Measurements from ENCODE around the gene C19orf12.
"Not testable (repeated sequence)": the region's sequence is repeated elsewhere in the genome, so short reads cannot be mapped to it uniquely, and the experiment has no call there.

Gene C19orf12

GRCh38 chr19:29731331-29731850, 16.3 kb upstream of the C19orf12 start:
- DNase-seq (ENCODE audit: low read depth, low spot score): no peak

- no peak for DNase-seq (ENCODE audit: low read depth, low spot score)
Observed at GRCh38 chr19:29727906-29728305, 12.8 kb upstream of the C19orf12 start.

DNA sequence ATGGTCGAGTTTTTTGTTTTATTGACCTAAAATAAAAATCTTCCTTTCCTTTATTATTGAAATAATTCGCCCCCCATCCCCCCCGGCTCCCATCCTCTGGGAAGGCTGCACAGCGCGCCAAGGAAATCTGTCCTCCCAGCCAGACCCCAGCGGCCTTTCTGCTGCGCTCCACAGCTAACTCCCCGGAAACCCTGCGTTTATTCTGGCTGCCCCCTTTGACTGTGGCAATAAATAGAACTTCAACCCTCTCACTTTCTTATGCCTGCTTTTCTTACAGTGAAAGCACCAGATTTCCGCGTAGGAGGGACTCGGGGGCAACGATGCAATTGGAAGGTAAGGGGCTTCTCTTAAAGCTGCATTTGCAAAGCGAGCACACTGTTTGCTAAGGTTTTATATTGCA, 9.7 kb upstream of the C19orf12 start:
- DNase-seq (ENCODE audit: low read depth, low spot score): no peak

- no peak for DNase-seq (ENCODE audit: low read depth, low spot score)
Observed at GRCh38 chr19:29724102-29724641, 9.1 kb upstream of the C19orf12 start.

- no peak for DNase-seq (ENCODE audit: low read depth, low spot score)
Observed at GRCh38 chr19:29717051-29717450, 2.0 kb upstream of the C19orf12 start.

DNA sequence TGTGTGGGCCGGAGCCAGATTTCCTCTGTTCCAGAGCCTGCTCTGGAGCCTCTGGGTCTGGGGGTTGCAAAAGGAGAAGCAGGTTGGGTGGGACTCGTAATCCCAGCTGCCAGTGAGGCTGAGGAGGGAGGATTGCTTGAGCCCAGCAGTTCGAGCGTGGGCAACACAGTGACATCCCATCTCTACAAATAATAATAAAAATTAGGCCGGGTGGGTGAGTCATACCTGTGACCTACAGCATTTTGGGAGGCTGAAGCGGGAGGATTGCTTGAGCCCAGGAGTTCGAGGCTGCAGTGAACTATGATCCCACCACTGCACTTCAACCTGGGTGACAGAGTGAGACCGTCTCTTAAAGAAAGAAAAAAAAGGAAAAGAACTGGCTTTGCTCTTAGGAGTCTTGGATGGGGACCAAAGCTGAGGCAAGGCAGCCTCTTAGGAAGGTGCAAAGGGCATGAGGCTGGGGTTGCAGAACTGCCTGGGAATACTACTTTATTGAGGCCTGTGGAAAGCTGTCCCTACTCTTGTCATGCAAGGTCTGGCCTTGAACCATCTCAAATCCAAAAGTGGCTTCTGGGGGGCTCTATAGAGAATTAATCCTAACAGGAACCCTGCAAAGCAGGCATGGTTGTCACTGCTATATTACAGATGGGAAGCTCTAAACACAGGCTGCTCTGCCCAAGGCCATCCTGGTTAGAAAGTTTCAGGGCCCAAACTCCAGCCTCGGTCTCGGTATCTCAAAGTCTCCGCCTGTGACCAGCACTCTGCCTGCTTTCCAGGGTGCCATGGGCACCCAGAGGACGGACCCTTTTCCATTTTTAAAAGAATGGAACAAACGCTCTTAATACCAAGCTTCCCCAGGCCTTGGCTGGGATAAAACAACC, 880 bp upstream of the C19orf12 start:
- no peak for DNase-seq (ENCODE audit: low read depth, low spot score)

DNA sequence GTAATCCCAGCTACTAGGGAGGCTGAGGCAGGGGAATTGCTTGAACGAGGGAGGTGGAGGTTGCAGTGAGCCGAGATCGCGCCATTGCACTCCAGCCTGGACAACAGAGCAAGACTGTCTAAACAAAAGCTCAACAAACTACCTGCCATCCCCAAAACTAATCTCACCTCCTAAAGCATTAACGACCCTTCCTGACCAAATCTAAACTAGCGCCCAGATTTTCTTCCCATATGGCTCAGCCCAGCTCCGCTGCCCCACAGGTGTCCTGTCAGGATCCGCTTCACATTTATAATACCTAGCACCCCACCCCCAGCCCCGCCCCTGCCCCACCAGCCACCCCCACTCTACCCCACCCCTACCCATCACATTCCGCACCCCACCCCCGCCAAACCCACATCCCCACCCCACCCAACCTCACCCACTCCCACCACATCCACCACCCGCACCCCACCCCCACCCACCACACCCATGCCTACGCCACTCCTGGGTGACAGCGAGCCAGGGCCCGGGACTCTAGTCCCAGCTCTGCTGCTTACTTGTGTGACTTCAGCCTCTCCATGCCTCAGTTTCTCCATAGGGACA, 599 bp downstream of the C19orf12 start:
- DNase-seq (ENCODE audit: low read depth, low spot score): no peak

- DNase-seq (ENCODE audit: low read depth, low spot score): no peak
Observed at GRCh38 chr19:29712744-29713516, 2.1 kb downstream of the C19orf12 start.

DNA sequence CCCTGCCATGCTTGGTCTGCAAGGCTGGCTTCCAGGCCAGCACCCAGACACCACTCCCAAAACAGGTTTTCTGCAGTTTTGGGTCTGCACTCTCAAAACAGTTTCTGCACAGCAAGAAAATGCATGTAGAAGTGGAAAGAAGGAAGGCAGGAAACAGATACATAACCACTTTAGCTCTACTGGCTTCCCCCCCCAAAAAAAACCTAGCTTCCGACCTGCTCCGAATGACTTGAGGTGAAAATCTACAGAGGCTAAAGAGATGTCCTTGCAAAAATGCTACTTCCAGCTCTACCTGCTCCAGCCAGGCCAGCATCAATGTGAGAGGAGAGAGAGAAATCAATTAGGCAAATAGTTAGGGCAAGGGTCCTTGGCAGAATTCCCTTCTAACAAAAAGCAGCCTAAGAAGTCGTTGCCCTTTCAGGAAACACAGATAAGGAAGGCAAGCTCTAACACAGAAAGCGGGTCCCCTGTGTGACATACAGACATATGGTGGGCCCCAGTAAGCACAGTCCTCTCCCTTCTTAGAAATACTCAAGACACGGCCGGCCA, 3.4 kb downstream of the C19orf12 start:
- DNase-seq (ENCODE audit: low read depth, low spot score): no peak

GRCh38 chr19:29709440-29709798, 5.6 kb downstream of the C19orf12 start:
- DNase-seq (ENCODE audit: low read depth, low spot score): not testable (repeated sequence)

DNA sequence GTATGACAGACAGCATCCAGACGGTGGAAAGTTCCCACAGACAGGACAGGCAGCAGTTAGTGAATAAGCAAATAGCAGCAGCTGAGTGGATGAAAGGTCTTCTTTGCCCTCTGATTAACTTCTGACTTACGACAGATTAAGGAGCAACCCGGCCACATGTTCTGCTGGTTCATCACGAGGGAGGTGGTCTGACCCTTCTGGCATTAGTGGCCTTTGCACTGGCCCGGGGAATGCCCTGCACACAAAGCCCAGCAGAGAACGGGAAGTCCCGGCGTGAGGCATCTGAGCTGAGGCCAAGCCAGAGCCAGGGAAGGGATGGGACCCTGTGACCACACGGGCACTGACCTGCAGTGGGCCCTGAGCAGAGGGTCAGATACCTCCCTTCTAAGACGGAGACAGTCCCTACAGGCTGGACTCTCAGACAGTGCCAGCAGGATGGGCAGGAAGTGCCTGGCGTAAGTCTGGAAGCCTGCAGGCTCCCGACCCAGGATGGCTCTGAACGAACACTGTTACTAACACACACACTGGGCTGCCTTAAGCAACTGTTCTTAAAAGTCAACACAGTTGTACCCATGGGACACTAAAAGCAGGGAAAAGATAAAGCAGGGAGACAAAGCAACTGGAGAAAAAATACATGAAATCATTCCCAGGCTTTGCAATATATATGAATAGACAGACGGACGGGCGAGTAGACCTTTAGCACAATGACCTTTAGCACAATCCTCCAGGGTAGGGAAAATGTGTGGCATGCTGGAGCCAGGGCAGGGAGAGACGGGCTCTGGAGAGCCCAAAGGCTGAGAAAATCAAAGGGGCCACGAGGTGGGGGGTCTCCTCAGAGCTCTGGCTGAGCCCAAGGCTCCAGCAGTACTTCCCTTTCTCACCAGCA, 6.3 kb downstream of the C19orf12 start:
- no peak for DNase-seq (ENCODE audit: low read depth, low spot score)

DNA sequence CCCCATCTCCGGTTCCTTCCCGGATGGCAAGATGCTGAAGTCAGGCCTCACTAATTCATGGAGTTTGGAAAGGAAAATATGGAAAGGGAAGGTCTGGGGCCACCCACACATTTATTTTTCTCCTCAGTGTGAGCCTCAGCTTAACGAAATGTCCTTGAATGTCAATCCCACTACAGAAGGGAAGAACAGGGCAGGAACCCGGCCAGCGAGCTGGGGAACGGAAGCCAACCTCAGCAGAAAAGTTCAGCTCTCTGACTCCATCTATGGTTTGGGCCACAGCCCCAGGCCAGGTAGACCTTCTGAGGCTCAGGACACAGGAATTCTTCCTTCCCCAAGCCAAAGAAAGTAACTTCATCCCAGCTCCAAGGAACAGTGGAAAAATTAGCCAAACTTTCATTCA, 8.4 kb downstream of the C19orf12 start:
- DNase-seq (ENCODE audit: low read depth, low spot score): no peak

DNA sequence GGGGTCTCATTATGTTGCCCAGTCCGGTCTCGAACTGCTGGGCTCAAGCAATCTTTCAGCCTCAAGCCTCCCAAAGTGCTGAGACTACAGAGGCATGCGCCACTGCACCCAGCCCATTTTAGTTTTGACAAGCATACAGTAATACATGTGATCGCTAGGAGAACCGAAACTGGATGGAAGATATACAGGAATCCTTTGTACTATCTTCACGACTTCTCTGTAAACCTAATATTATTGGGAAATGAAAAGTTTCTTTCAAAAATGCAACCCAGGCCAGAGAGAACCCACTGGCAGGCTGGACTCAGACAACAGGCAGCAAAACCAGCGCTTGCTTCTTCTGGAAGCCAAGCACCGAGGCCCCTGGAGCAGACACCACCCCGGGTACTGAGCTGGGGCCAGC, 9.4 kb downstream of the C19orf12 start:
- DNase-seq (ENCODE audit: low read depth, low spot score): no peak

DNA sequence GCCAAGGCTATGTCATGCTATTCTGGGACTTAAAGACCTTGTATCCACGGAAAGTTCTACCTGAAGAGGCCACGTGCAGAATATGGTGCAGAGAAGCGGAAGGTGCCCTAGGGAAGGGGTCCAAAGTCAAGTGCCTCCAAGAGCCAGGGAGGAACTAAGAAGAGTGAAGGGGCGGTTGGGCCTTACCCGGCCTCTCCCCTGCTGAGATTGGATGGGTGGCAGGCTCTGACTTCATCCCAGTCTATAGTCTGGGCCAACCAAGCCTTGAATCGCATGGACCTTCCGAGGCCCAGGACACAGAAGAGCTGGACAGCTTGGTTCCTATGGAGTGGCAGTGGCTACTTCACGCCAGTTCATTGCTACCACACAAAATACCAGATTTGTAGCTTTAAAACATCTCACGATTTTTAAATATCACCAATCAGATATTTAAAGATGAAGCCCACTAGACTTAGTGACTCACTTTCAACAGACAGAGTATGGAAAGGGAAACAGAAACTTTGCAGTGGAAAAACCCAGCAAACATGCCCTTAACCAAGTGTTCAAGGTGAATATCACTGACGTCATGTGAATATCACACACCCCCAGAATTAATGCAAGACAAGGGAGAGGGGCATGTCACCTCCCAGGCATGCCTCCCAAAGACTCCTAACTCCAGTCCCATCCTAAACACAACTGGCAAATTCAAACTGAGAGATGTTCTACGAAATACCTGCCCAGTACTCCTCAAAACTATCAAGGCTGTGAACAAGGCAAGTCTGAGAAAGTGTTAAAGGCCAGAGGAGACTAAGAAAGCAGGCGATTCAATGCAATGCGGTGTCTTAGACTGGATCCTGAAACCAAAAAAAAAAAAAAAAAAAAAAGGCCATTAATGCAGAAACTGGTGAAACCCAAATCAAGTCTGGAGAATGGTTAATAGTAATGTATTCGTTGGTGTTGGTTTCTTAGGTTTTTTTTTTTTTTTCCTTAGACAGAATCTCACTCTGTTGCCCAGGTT, 10.2 kb downstream of the C19orf12 start:
- no peak for DNase-seq (ENCODE audit: low read depth, low spot score)

DNA sequence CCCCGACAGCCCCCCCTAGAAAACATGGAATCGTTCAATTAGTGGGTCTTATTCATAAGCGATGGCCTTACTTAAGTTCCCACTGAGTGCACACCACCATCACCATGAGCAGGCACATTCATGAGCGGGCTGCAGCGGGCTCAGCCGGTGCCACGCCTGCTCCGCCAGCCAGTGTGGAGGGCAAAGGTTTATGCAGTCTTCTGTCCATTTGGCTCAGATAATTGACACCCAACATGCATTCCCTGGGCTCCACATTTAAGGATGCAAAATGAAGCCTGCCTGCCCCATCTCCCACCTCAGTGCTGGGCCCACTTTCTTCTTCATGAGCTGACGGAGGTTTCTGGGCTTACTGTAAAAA, 12.1 kb downstream of the C19orf12 start:
- no peak for DNase-seq (ENCODE audit: low read depth, low spot score)

DNA sequence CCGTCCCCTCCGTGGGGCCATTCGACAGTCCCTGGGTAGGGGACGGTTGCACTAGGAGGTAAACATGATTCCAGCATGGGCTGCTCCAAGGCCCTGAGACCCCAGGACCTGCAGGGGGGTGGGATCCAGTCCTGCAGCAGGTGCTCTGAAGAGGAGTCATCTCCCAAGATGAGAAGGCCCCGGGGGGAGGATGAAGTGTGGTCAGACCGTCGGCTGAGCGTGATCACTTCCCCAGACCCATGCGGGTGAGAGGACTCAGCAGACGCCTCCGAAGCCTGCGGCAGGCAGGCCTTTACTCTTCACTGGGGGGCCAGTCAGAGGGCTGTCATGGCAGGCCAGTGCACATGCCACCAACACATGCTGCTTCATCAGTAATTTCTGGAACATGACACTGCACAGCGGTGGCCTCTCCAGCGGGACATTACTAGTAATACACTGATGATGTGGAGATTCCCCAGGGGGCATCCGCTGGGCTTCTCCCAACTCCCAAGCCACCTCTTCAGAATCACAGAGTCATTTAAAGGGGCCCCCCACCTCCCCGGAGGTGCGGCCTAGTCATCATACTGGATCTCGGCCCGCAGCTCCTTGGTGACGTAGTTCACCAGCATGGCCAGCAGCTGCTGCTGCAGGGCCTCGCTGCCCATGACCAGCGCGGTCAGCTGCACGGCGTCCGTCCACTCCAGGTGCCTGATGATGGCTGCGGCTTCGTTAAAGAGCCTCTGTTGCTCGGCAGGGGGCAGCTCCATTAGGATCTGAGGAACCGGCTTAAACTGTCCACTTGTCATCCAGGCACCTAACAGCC, 12.7 kb downstream of the C19orf12 start:
- DNase-seq (ENCODE audit: low read depth, low spot score): no peak

GRCh38 chr19:29700498-29700897, 14.6 kb downstream of the C19orf12 start:
- DNase-seq (ENCODE audit: low read depth, low spot score): no peak

- no peak for DNase-seq (ENCODE audit: low read depth, low spot score)
Observed at GRCh38 chr19:29699861-29700260, 15.2 kb downstream of the C19orf12 start.
